ENCODE data around the gene NFATC1. TPM values are rescaled to one million over a fixed set of nuclear protein-coding genes. Genes with fewer than 3 reads are reported as not detected.

The NFATC1 gene
- total RNA-seq, 6 experiments from 2014 or later = 0.57 to 2.0 (median 0.89) TPM

DNA sequence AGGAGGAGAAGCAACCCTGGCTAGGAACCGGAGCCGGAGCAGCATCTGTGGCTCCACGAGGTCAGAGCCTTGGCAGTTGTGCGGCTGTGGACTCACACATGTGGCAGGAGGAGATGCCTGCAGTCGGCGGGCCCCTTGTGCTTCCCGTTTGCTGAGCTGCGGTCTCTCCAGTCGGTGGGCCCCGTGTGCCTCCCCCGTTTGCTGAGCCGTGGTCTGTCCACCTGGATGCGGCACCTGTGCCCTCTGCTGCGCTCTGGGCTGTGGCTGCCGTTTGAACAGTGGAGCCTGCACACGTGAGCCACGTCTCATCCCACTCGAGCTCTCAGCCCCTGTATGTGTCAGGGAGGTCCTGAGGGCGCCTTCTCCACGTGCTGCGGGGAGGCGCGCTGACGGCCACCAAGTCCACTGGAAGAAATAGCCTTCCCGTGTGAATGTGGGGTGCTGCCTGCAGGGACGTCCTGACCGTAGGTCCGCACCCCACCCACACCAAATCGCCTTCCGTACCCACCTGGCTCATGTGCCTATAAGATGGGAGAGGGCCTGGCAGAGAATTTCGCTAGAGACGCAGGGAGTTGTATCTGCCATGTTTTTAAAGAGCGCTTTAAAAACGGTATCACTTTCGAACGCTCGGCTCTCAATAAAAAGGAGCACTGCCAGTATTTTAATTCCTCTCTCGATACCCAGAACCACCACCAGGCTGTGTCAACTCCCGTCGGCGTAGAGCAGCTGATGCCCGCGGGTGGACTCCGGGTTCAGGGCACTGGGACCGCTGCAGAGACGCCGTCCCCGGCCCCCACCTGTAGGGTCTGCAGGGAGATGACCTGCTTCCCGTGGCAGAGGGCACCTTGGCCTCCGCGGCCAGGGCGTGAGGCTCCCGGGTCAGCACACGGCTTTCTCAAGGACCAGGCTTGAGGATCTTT, 117.0 kb downstream of the NFATC1 start:
- TF ChIP-seq, protein P1, sequence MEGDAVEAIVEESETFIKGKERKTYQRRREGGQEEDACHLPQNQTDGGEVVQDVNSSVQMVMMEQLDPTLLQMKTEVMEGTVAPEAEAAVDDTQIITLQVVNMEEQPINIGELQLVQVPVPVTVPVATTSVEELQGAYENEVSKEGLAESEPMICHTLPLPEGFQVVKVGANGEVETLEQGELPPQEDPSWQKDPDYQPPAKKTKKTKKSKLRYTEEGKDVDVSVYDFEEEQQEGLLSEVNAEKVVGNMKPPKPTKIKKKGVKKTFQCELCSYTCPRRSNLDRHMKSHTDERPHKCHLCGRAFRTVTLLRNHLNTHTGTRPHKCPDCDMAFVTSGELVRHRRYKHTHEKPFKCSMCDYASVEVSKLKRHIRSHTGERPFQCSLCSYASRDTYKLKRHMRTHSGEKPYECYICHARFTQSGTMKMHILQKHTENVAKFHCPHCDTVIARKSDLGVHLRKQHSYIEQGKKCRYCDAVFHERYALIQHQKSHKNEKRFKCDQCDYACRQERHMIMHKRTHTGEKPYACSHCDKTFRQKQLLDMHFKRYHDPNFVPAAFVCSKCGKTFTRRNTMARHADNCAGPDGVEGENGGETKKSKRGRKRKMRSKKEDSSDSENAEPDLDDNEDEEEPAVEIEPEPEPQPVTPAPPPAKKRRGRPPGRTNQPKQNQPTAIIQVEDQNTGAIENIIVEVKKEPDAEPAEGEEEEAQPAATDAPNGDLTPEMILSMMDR (IDR thresholded peaks at IDR 0.05) = no peak
- no peak overlapping the region for H3K4me3 Mint-ChIP-seq
- peaks cover 11% of the 10 kb centered on the region for H3K4me1 Mint-ChIP-seq (ENCODE audit: low read depth)
- H3K27ac Mint-ChIP-seq = no peak overlapping the region
- H3K27me3 Mint-ChIP-seq (ENCODE audit: insufficient read depth) = peaks cover 7% of the 10 kb centered on the region
- no peaks in the 10 kb centered on the region for H3K36me3 Mint-ChIP-seq (ENCODE audit: low read depth)
- H3K9me3 Mint-ChIP-seq = peaks cover 7% of the 10 kb centered on the region; the same call in 1 of the 2 replicates
- DNase-seq = no peak

DNA sequence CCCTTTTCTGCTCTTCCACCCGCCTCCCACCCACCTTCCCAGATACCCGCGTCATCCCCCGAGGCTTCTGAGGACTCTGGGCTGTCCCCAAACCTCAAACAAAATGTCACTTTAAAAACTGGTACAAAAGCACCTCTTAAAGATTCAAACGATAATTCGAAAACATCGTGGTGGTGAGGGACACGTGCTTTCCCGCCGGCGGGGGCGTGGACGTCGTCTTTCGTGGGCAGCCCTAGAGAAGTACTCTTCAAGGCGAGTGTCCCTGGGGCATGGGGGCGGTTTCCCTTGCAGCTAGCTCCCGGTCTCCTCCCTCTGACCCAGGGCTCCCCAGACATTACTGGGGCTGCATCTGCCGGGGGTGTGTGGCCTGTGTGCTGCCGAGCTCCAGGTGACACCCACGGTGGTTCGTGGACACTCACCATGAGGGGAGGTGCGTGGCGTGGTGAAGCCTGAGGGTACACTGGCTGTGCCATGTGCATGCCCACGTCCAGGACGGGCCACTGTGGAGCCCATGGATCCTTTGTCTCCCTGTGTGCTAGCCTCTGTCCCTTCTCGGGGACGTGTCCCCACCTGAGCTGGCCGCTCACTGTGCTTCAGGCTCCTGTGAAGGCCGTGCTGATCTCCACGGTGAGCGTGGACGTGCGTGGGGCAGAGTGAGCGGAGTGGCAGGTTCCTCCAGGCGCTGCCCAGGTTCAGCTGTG, 117.8 kb downstream of the NFATC1 start:
- H3K4me3 Mint-ChIP-seq = no peak overlapping the region
- peaks cover 7% of the 10 kb centered on the region for H3K27me3 Mint-ChIP-seq (ENCODE audit: insufficient read depth)
- TF ChIP-seq, protein P1 (IDR thresholded peaks at IDR 0.05) = no peak
- H3K9me3 Mint-ChIP-seq = peaks cover 7% of the 10 kb centered on the region; the same call in 1 of the 2 replicates
- H3K4me1 Mint-ChIP-seq (ENCODE audit: low read depth) = peaks cover 3% of the 10 kb centered on the region
- no peak overlapping the region for H3K27ac Mint-ChIP-seq
- H3K36me3 Mint-ChIP-seq (ENCODE audit: low read depth) = no peaks in the 10 kb centered on the region
- no peak for DNase-seq

DNA sequence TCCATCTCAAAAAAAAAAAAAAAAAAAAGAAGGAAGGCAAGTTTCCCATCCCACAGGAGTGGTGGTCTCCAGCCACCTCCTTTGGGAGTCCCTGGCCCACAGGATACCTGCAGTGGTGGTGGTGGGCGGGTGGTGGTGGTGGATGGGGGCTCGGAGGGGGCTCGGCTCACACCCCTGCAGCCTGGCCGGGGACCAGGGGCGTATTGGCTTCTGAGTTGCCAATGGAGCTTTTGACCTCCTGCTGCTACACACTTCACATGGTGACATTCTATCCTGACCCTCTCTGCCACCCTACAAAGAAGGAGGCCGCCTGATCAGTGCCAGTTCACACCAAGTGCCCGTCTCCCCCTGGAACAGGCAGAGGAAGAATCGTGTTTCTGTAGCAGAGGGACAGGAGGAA, 119.6 kb downstream of the NFATC1 start:
- Mint-ChIP-seq H3K4me3 (no peak overlapping the region), H3K36me3 (ENCODE audit: low read depth) (no peaks in the 10 kb centered on the region), H3K27ac (no peak overlapping the region), H3K9me3 (peaks cover under 1% of the 10 kb centered on the region; the same call in 1 of the 2 replicates), H3K4me1 (ENCODE audit: low read depth) (peaks cover 8% of the 10 kb centered on the region; the same call in 1 of the 2 replicates), H3K27me3 (ENCODE audit: insufficient read depth) (peaks cover 5% of the 10 kb centered on the region)
- TF ChIP-seq, protein P1 (IDR thresholded peaks at IDR 0.05) = no peak
- no peak for DNase-seq

DNA sequence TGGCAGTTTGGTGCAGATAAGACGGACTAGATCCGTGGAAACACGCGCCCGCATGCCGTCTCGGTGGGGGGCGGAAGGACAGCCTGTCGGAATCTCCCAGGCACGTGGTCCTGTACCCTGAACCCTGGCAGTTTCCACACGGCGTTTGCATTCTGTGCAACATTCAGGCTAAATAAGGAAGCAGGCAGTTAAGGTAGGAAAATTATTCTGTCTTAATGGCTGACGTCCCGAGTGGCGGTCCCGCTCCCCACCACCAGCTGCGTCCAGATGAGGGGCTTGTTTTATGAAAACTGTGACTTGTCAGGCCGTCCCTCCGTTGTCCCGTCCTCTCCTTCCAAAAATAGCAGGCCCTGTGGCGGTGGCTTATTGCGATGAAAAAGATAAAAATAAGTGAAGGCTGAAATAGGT, 120.2 kb downstream of the NFATC1 start:
- TF ChIP-seq, protein P1 (IDR thresholded peaks at IDR 0.05) = no peak
- no peak overlapping the region for H3K4me3 Mint-ChIP-seq
- H3K4me1 Mint-ChIP-seq (ENCODE audit: low read depth) = peaks cover 10% of the 10 kb centered on the region; the same call in 1 of the 2 replicates
- H3K27ac Mint-ChIP-seq = no peak overlapping the region
- no peaks in the 10 kb centered on the region for H3K36me3 Mint-ChIP-seq (ENCODE audit: low read depth)
- H3K9me3 Mint-ChIP-seq = no peaks in the 10 kb centered on the region
- DNase-seq = no peak
- H3K27me3 Mint-ChIP-seq (ENCODE audit: insufficient read depth) = peaks cover 5% of the 10 kb centered on the region

DNA sequence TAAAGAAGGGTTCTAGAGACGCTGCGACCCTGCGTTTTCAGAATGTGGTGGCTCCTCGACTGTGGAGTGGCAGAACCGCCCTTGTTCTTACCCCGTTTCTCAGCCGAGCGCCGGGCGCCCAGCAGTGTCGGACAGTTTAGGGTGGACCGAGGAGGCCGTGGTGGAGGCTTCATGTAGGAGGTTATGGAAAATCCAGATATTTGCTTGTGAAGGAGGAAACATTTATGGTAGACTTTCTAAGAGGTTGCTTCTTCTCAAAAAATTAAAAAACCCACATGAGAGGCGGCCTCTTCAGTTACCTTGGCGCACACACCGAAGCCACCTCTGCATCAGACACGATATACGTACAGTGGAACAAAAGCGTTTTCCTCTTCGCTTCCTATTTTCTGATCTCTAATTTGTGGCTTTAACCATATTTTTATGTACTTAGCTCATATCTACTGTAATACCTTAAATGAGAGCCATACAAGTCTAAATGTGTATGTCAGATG, 120.8 kb downstream of the NFATC1 start:
- Mint-ChIP-seq H3K4me3 (no peak overlapping the region), H3K27ac (no peak overlapping the region), H3K4me1 (ENCODE audit: low read depth) (peaks cover 10% of the 10 kb centered on the region; the same call in 1 of the 2 replicates), H3K9me3 (no peaks in the 10 kb centered on the region), H3K36me3 (ENCODE audit: low read depth) (no peaks in the 10 kb centered on the region), H3K27me3 (ENCODE audit: insufficient read depth) (peaks cover 5% of the 10 kb centered on the region)
- DNase-seq = no peak
- TF ChIP-seq, protein P1 (IDR thresholded peaks at IDR 0.05) = no peak

All from HFFc6 (cell line).